ENCODE data around the gene UGCG.

Gene UGCG

GRCh38 chr9:111961009-111961408, 64.4 kb downstream of the UGCG start:
- Histone ChIP-seq H3K9ac (ENCODE audit: low read depth, low read length, poor library complexity, severe bottlenecking) (no peak overlapping the region), H3K9me3 (ENCODE audit: insufficient read depth, low read depth, low read length) (no peaks in the 10 kb centered on the region), H3F3A (ENCODE audit: low read depth) (no peaks in the 10 kb centered on the region), H3K9me2 (replicated peaks; ENCODE audit: low read depth, low read length) (no peaks in the 10 kb centered on the region), H3K36me3 (ENCODE audit: insufficient read depth, low read length) (no peaks in the 10 kb centered on the region), H3K4me3 (ENCODE audit: low read length, poor library complexity, severe bottlenecking) (no peak overlapping the region), H3K27me3 (ENCODE audit: insufficient read depth, low read length, poor library complexity, severe bottlenecking) (no peaks in the 10 kb centered on the region), H2AFZ (ENCODE audit: low read length) (no peak overlapping the region), H4K20me1 (ENCODE audit: insufficient read depth, low read length, poor library complexity, severe bottlenecking) (no peaks in the 10 kb centered on the region), H3K4me1 (ENCODE audit: insufficient read depth, low read length, poor library complexity, severe bottlenecking) (peaks cover 6% of the 10 kb centered on the region), H3K4me2 (ENCODE audit: low read depth, low read length, poor library complexity, severe bottlenecking) (no peak overlapping the region), H3K79me2 (ENCODE audit: insufficient read depth, low read length) (no peaks in the 10 kb centered on the region)
- TF ChIP-seq EZH2phosphoT487 (IDR thresholded peaks at IDR 0.05; ENCODE audit: borderline replicate concordance) = no peak
- TF ChIP-seq, protein P1, sequence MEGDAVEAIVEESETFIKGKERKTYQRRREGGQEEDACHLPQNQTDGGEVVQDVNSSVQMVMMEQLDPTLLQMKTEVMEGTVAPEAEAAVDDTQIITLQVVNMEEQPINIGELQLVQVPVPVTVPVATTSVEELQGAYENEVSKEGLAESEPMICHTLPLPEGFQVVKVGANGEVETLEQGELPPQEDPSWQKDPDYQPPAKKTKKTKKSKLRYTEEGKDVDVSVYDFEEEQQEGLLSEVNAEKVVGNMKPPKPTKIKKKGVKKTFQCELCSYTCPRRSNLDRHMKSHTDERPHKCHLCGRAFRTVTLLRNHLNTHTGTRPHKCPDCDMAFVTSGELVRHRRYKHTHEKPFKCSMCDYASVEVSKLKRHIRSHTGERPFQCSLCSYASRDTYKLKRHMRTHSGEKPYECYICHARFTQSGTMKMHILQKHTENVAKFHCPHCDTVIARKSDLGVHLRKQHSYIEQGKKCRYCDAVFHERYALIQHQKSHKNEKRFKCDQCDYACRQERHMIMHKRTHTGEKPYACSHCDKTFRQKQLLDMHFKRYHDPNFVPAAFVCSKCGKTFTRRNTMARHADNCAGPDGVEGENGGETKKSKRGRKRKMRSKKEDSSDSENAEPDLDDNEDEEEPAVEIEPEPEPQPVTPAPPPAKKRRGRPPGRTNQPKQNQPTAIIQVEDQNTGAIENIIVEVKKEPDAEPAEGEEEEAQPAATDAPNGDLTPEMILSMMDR (conservative IDR thresholded peaks at IDR 0.05; ENCODE audit: low read length) = no peak

- H3K9me3 ChIP-seq (ENCODE audit: insufficient read depth, low read depth, low read length) = no peaks in the 10 kb centered on the region
- no peaks in the 10 kb centered on the region for H3K79me2 ChIP-seq (ENCODE audit: insufficient read depth, low read length)
- H3K4me1 ChIP-seq (ENCODE audit: insufficient read depth, low read length, poor library complexity, severe bottlenecking) = peaks cover 6% of the 10 kb centered on the region
- H3K9ac ChIP-seq (ENCODE audit: low read depth, low read length, poor library complexity, severe bottlenecking) = no peak overlapping the region
- no peaks in the 10 kb centered on the region for H3F3A ChIP-seq (ENCODE audit: low read depth)
- no peak overlapping the region for H2AFZ ChIP-seq (ENCODE audit: low read length)
- no peak overlapping the region for H3K4me3 ChIP-seq (ENCODE audit: low read length, poor library complexity, severe bottlenecking)
- H3K27me3 ChIP-seq (ENCODE audit: insufficient read depth, low read length, poor library complexity, severe bottlenecking) = no peaks in the 10 kb centered on the region
- no peaks in the 10 kb centered on the region for H3K9me2 ChIP-seq (replicated peaks; ENCODE audit: low read depth, low read length)
- no peaks in the 10 kb centered on the region for H3K36me3 ChIP-seq (ENCODE audit: insufficient read depth, low read length)
- no peak overlapping the region for H3K4me2 ChIP-seq (ENCODE audit: low read depth, low read length, poor library complexity, severe bottlenecking)
- no peak for TF ChIP-seq EZH2phosphoT487 (IDR thresholded peaks at IDR 0.05; ENCODE audit: borderline replicate concordance)
- TF ChIP-seq, protein P1 (conservative IDR thresholded peaks at IDR 0.05; ENCODE audit: low read length) = no peak
- H4K20me1 ChIP-seq (ENCODE audit: insufficient read depth, low read length, poor library complexity, severe bottlenecking) = no peaks in the 10 kb centered on the region
These were observed 65.0 kb downstream of the UGCG start for GRCh38 chr9:111961575-111961974.

- Histone ChIP-seq H3K27me3 (ENCODE audit: insufficient read depth, low read length, poor library complexity, severe bottlenecking) (no peaks in the 10 kb centered on the region), H3K4me3 (ENCODE audit: low read length, poor library complexity, severe bottlenecking) (no peak overlapping the region), H3K9me2 (replicated peaks; ENCODE audit: low read depth, low read length) (no peaks in the 10 kb centered on the region), H3K9me3 (ENCODE audit: insufficient read depth, low read depth, low read length) (no peaks in the 10 kb centered on the region), H4K20me1 (ENCODE audit: insufficient read depth, low read length, poor library complexity, severe bottlenecking) (no peaks in the 10 kb centered on the region), H3F3A (ENCODE audit: low read depth) (no peaks in the 10 kb centered on the region), H3K36me3 (ENCODE audit: insufficient read depth, low read length) (no peaks in the 10 kb centered on the region), H3K4me1 (ENCODE audit: insufficient read depth, low read length, poor library complexity, severe bottlenecking) (peaks cover 6% of the 10 kb centered on the region), H2AFZ (ENCODE audit: low read length) (no peak overlapping the region), H3K9ac (ENCODE audit: low read depth, low read length, poor library complexity, severe bottlenecking) (no peak overlapping the region), H3K4me2 (ENCODE audit: low read depth, low read length, poor library complexity, severe bottlenecking) (no peak overlapping the region), H3K79me2 (ENCODE audit: insufficient read depth, low read length) (no peaks in the 10 kb centered on the region)
- TF ChIP-seq EZH2phosphoT487 (IDR thresholded peaks at IDR 0.05; ENCODE audit: borderline replicate concordance) = no peak
- TF ChIP-seq, protein P1 (conservative IDR thresholded peaks at IDR 0.05; ENCODE audit: low read length) = no peak
These were observed 65.4 kb downstream of the UGCG start for GRCh38 chr9:111962021-111962420.
